Mononuclear cell (primary cell): ENCODE measurements around the gene CSTF1. TPM values are rescaled to one million over a fixed set of nuclear protein-coding genes. Genes with fewer than 3 reads are reported as not detected.

Experiments
- H3K27me3 ChIP-seq: 2 replicates; pipeline ENCODE4 v1.6.0; 2011; ENCODE audit warnings: low read length, control low read depth; ENCODE audit not compliant: insufficient read depth
- H3K4me1 ChIP-seq: 2 replicates; pipeline ENCODE4 v1.5.1; 2011; ENCODE audit warnings: mild to moderate bottlenecking, low read length, control low read depth; ENCODE audit not compliant: insufficient read depth
- H3K4me3 ChIP-seq: 2 replicates; pipeline ENCODE4 v1.5.1; 2011; ENCODE audit warnings: mild to moderate bottlenecking, low read length, moderate library complexity
- H3K9me3 ChIP-seq: 2 replicates; pipeline ENCODE4 v1.5.1; 2011; ENCODE audit warnings: low read depth, mild to moderate bottlenecking, control low read depth, low read length
- total RNA-seq: library from RNA; depleted of rRNA; stranded (reverse); fragments of >200 nt; gene quantifications from one replicate; pipeline ENCODE4 v1.2.3, GENCODE V29; 2012

The CSTF1 gene
- 32.6 TPM for total RNA-seq

GRCh38 chr20:56392132-56392880 lies at the start of gene CSTF1, which contains the start of gene AURKA:
Gene CSTF1, plus strand, starts transcription at chr20:56392645. Its CDS starts 2,908 bp downstream, at chr20:56395553.
Gene AURKA, minus strand, starts transcription at chr20:56392215. Its CDS starts 4,018 bp downstream, at chr20:56388197.
- H3K4me3 ChIP-seq = peak within 1 kb of the TSS; percentile 92
- H3K4me1 ChIP-seq = peaks cover 24% of the 10 kb centered on the region
- no peaks in the 10 kb centered on the region for H3K27me3 ChIP-seq
- no peaks in the 10 kb centered on the region for H3K9me3 ChIP-seq

- peaks cover 18% of the 10 kb centered on the region for H3K27me3 ChIP-seq
- no peak overlapping the region for H3K4me3 ChIP-seq
- H3K4me1 ChIP-seq = no peaks in the 10 kb centered on the region
- H3K9me3 ChIP-seq = no peaks in the 10 kb centered on the region
Observed at GRCh38 chr20:56342783-56343182, 49.7 kb upstream of the CSTF1 start.

GRCh38 chr20:56343861-56344381 lies 48.5 kb upstream of the CSTF1 start:
- Histone ChIP-seq H3K9me3 (no peaks in the 10 kb centered on the region), H3K4me1 (no peaks in the 10 kb centered on the region), H3K27me3 (peaks cover 18% of the 10 kb centered on the region), H3K4me3 (no peak overlapping the region)

- Histone ChIP-seq H3K27me3 (peaks cover 18% of the 10 kb centered on the region), H3K9me3 (no peaks in the 10 kb centered on the region), H3K4me1 (no peaks in the 10 kb centered on the region), H3K4me3 (no peak overlapping the region)
Observed at GRCh38 chr20:56345911-56346310, 46.5 kb upstream of the CSTF1 start.

GRCh38 chr20:56347628-56348304 lies 44.7 kb upstream of the CSTF1 start:
- H3K27me3 ChIP-seq = peaks cover 18% of the 10 kb centered on the region
- no peaks in the 10 kb centered on the region for H3K4me1 ChIP-seq
- no peaks in the 10 kb centered on the region for H3K9me3 ChIP-seq
- no peak overlapping the region for H3K4me3 ChIP-seq

GRCh38 chr20:56348305-56348693 lies 44.1 kb upstream of the CSTF1 start:
- Histone ChIP-seq H3K9me3 (no peaks in the 10 kb centered on the region), H3K4me3 (no peak overlapping the region), H3K4me1 (no peaks in the 10 kb centered on the region), H3K27me3 (peaks cover 14% of the 10 kb centered on the region)

GRCh38 chr20:56348746-56349145 lies 43.7 kb upstream of the CSTF1 start:
- Histone ChIP-seq H3K27me3 (peaks cover 9% of the 10 kb centered on the region), H3K4me3 (no peak overlapping the region), H3K9me3 (no peaks in the 10 kb centered on the region), H3K4me1 (no peaks in the 10 kb centered on the region)

- H3K4me3 ChIP-seq = no peak overlapping the region
- no peaks in the 10 kb centered on the region for H3K9me3 ChIP-seq
- no peaks in the 10 kb centered on the region for H3K4me1 ChIP-seq
- H3K27me3 ChIP-seq = no peaks in the 10 kb centered on the region
Observed at GRCh38 chr20:56350842-56351241, 41.6 kb upstream of the CSTF1 start.

- Histone ChIP-seq H3K4me1 (no peaks in the 10 kb centered on the region), H3K27me3 (no peaks in the 10 kb centered on the region), H3K4me3 (no peak overlapping the region), H3K9me3 (no peaks in the 10 kb centered on the region)
Observed at GRCh38 chr20:56352345-56353055, 39.9 kb upstream of the CSTF1 start.

- no peaks in the 10 kb centered on the region for H3K9me3 ChIP-seq
- no peak overlapping the region for H3K4me3 ChIP-seq
- no peaks in the 10 kb centered on the region for H3K27me3 ChIP-seq
- H3K4me1 ChIP-seq = no peaks in the 10 kb centered on the region
Observed at GRCh38 chr20:56353356-56353755, 39.1 kb upstream of the CSTF1 start.

- Histone ChIP-seq H3K27me3 (no peaks in the 10 kb centered on the region), H3K4me1 (peaks cover 11% of the 10 kb centered on the region), H3K4me3 (peak overlapping the region; percentile 60), H3K9me3 (no peaks in the 10 kb centered on the region)
Observed at GRCh38 chr20:56358070-56358469, 34.4 kb upstream of the CSTF1 start.

GRCh38 chr20:56358600-56359211 lies 33.7 kb upstream of the CSTF1 start, which contains the start of gene FAM210B:
Gene FAM210B, plus strand, starts transcription at chr20:56358974. Its CDS starts 32 bp downstream, at chr20:56359006.
- Histone ChIP-seq H3K9me3 (no peaks in the 10 kb centered on the region), H3K4me3 (peak within 1 kb of the TSS; percentile 60), H3K27me3 (no peaks in the 10 kb centered on the region), H3K4me1 (peaks cover 11% of the 10 kb centered on the region)

GRCh38 chr20:56359212-56360132 lies 33.0 kb upstream of the CSTF1 start:
- Histone ChIP-seq H3K9me3 (no peaks in the 10 kb centered on the region), H3K27me3 (no peaks in the 10 kb centered on the region), H3K4me3 (peak overlapping the region; percentile 60), H3K4me1 (peaks cover 11% of the 10 kb centered on the region)
